ENCODE results near the gene AVPI1.

Gene AVPI1

GRCh38 chr10:97721871-97722780, 35.1 kb upstream of the AVPI1 start:
- no peak for FAIRE-seq
- no peak for TF ChIP-seq POLR2A (IDR thresholded peaks at IDR 0.05; ENCODE audit: low read depth, low read length)
- TF ChIP-seq POLR2AphosphoS5 (IDR thresholded peaks at IDR 0.05; ENCODE audit: low read depth, low read length), result no peak
- no peak for TF ChIP-seq TAF1 (IDR thresholded peaks at IDR 0.05; ENCODE audit: borderline replicate concordance, low read depth, low read length)
- no peak for DNase-seq (ENCODE audit: insufficient read length)

DNA sequence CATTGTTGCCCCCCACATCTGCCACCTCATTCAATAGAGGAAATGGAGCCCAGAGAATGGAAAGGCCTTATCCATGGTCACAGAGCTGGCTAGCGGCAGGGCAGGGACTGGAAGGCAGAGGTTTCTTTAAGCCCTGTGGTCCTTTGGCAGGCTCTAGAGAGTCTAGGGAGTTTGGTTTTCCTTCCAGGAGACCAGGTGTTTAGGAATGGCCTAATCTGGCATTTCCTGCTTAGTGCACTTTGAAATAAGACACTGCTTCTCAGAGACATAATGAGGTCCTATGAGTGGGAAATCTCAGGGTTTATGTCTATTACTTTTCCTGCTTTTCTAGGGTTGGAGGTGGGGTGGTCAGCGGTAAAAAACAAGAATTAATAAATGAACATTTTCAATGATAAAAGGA, 32.6 kb upstream of the AVPI1 start:
- TF ChIP-seq TAF1 (IDR thresholded peaks at IDR 0.05; ENCODE audit: borderline replicate concordance, low read depth, low read length), result no peak
- TF ChIP-seq POLR2A (IDR thresholded peaks at IDR 0.05; ENCODE audit: low read depth, low read length), result no peak
- TF ChIP-seq POLR2AphosphoS5 (IDR thresholded peaks at IDR 0.05; ENCODE audit: low read depth, low read length), result no peak
- no peak for FAIRE-seq
- DNase-seq (ENCODE audit: insufficient read length), result no peak

- FAIRE-seq, result no peak
- no peak for TF ChIP-seq TAF1 (IDR thresholded peaks at IDR 0.05; ENCODE audit: borderline replicate concordance, low read depth, low read length)
- no peak for TF ChIP-seq POLR2AphosphoS5 (IDR thresholded peaks at IDR 0.05; ENCODE audit: low read depth, low read length)
- no peak for DNase-seq (ENCODE audit: insufficient read length)
Measured at GRCh38 chr10:97718659-97719142, 31.7 kb upstream of the AVPI1 start.

DNA sequence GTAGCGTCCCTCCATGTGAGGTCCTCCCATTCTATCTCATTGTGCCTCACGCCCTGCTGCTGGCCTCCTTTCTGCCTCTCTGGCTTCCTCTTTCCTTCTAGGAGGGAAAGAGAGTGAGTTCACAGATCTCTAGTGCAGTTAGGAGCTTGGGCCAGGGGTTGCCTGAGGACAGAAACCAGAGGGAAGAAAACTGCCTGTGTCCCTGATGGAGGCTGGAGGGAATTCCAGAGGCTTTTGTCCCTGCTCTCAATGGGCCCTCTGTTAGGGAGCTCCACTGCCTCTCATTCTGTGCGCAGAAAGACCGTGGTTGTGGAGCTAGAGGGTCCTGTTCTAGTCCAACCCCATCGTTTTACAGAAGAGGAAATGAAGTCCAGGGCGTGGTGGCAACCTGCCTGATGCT, 31.1 kb upstream of the AVPI1 start:
- TF ChIP-seq POLR2AphosphoS5 (IDR thresholded peaks at IDR 0.05; ENCODE audit: low read depth, low read length) (no peak), TAF1 (IDR thresholded peaks at IDR 0.05; ENCODE audit: borderline replicate concordance, low read depth, low read length) (no peak), POLR2A (IDR thresholded peaks at IDR 0.05; ENCODE audit: low read depth, low read length) (no peak)
- FAIRE-seq (no peak), DNase-seq (ENCODE audit: insufficient read length) (no peak)

- no peak for FAIRE-seq
- TF ChIP-seq POLR2A (IDR thresholded peaks at IDR 0.05; ENCODE audit: low read depth, low read length) (no peak), POLR2AphosphoS5 (IDR thresholded peaks at IDR 0.05; ENCODE audit: low read depth, low read length) (no peak), TAF1 (IDR thresholded peaks at IDR 0.05; ENCODE audit: borderline replicate concordance, low read depth, low read length) (no peak)
- no peak for DNase-seq (ENCODE audit: insufficient read length)
Measured at GRCh38 chr10:97717627-97718026, 30.6 kb upstream of the AVPI1 start.

DNA sequence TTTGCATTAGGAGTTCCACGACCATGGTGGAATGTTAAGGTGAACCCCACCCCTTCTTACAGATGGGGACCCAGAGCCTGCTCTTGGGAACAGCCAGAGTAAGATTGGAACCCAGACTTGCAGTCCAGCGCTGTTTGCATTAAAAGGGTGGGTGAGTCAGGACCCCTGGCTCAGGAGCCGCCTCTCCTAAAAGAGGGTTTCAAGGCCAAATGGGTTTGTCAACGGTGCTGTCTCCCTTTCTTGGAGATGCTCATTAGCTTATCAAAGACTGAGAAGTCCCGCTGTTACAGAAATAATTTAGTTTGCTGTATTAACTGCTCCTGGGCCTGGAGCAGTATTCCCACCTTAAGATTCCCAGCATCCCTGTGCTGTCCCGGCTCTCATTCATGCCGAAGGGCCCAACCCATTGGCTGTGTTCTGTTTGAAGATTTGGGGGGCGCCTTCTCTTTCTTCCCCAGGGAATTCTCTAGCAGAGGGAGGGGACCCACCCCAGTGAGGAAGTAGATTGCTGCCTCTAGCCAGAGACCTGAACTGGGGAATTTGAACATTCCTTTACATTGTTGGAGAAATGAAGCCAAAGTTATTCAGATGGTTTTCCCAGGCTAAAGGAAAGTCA, 28.3 kb upstream of the AVPI1 start:
- no peak for FAIRE-seq
- no peak for TF ChIP-seq TAF1 (IDR thresholded peaks at IDR 0.05; ENCODE audit: borderline replicate concordance, low read depth, low read length)
- DNase-seq (ENCODE audit: insufficient read length), result no peak

GRCh38 chr10:97714401-97715258, 27.6 kb upstream of the AVPI1 start:
- TF ChIP-seq TAF1 (IDR thresholded peaks at IDR 0.05; ENCODE audit: borderline replicate concordance, low read depth, low read length) (no peak), POLR2AphosphoS5 (IDR thresholded peaks at IDR 0.05; ENCODE audit: low read depth, low read length) (no peak)
- FAIRE-seq, result no peak
- peak; percentile 49 for DNase-seq (ENCODE audit: insufficient read length)

DNA sequence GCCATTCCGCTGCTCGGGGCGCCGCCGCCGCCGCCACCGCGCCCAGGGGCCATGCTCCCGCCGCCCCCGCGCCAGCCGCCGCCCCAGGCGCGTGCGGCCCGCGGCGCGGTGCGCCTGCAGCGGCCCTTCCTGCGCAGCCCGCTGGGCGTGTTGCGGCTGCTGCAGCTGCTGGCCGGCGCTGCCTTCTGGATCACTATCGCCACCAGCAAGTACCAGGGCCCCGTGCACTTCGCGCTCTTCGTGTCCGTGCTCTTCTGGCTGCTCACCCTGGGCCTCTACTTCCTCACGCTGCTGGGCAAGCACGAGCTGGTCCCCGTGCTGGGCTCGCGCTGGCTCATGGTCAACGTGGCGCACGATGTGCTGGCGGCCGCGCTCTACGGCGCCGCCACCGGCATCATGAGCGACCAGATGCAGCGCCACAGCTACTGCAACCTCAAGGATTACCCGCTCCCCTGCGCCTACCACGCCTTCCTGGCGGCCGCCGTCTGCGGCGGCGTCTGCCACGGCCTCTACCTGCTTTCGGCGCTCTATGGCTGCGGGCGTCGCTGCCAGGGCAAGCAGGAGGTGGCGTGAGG, 26.9 kb upstream of the AVPI1 start:
- peak; percentile 85 for FAIRE-seq
- no peak for TF ChIP-seq POLR2AphosphoS5 (IDR thresholded peaks at IDR 0.05; ENCODE audit: low read depth, low read length)
- TF ChIP-seq TAF1 (IDR thresholded peaks at IDR 0.05; ENCODE audit: borderline replicate concordance, low read depth, low read length), result no peak
- TF ChIP-seq POLR2A (IDR thresholded peaks at IDR 0.05; ENCODE audit: low read depth, low read length), result peak; percentile 26; the same call in 1 of the 2 replicates
- peak; percentile 71 for DNase-seq (ENCODE audit: insufficient read length)

GRCh38 chr10:97713339-97713825, 26.3 kb upstream of the AVPI1 start, which contains the start of gene MARVELD1:
MARVELD1 (plus strand) TSS chr10:97713730; CDS start chr10:97713877, 147 bp downstream.
- FAIRE-seq (no peak), DNase-seq (ENCODE audit: insufficient read length) (peak; percentile 40)
- no peak for TF ChIP-seq POLR2AphosphoS5 (IDR thresholded peaks at IDR 0.05; ENCODE audit: low read depth, low read length)
- TF ChIP-seq POLR2A (IDR thresholded peaks at IDR 0.05; ENCODE audit: low read depth, low read length), result no peak
- no peak for TF ChIP-seq TAF1 (IDR thresholded peaks at IDR 0.05; ENCODE audit: borderline replicate concordance, low read depth, low read length)

- DNase-seq (ENCODE audit: insufficient read length), result no peak
- FAIRE-seq, result no peak
- TF ChIP-seq POLR2A (IDR thresholded peaks at IDR 0.05; ENCODE audit: low read depth, low read length) (no peak), POLR2AphosphoS5 (IDR thresholded peaks at IDR 0.05; ENCODE audit: low read depth, low read length) (no peak), TAF1 (IDR thresholded peaks at IDR 0.05; ENCODE audit: borderline replicate concordance, low read depth, low read length) (no peak)
Measured at GRCh38 chr10:97711640-97712572, 24.9 kb upstream of the AVPI1 start.

All from GM12892 (cell line).